Dedifferentiated amniotic fluid mesenchymal stem cell (primary cell): Measurements from ENCODE around the gene VTA1.

ENCODE experiments used
- DNase-seq: peaks from one replicate; pipeline ENCODE4 v3.0.0-alpha.2; 2016; ENCODE audit errors: extremely low spot score

VTA1 gene

GRCh38 chr6:142266060-142266459 lies 119.0 kb downstream of the VTA1 start:
- DNase-seq: no peak

GRCh38 chr6:142271476-142271875 lies 124.4 kb downstream of the VTA1 start:
- no peak for DNase-seq
